ENCODE results near the gene STK38.

- TF ChIP-seq CTCF (IDR thresholded peaks at IDR 0.05) (no peak), REST (IDR thresholded peaks at IDR 0.05; ENCODE audit: insufficient read depth in 1 of 2, low read depth in 2 of 2, low read length in 1 of 2) (no peak), POLR2AphosphoS5 (IDR thresholded peaks at IDR 0.05; ENCODE audit: low read depth, low read length) (no peak), SIN3A (IDR thresholded peaks at IDR 0.05; ENCODE audit: borderline replicate concordance, insufficient read depth, low read depth, low read length) (no peak)
These were observed 47.4 kb downstream of the STK38 start for GRCh38 chr6:36499918-36500317.
